Measurements from ENCODE around the gene SCN8A.

- TF ChIP-seq CTCF (conservative IDR thresholded peaks at IDR 0.05; ENCODE audit: low read depth in 2 of 2), result no peak
- no peak for TF ChIP-seq EZH2 (IDR thresholded peaks at IDR 0.05; ENCODE audit: low read depth, unreplicated experiment)
- no peak for TF ChIP-seq CREB1 (CRISPR knock-in tag; IDR thresholded peaks at IDR 0.05; ENCODE audit: low read depth)
- no peak for TF ChIP-seq EZH2phosphoT487 (IDR thresholded peaks at IDR 0.05; ENCODE audit: unreplicated experiment)
- TF ChIP-seq REST (IDR thresholded peaks at IDR 0.05; ENCODE audit: unreplicated experiment), result no peak
- no peak for TF ChIP-seq POLR2AphosphoS5 (IDR thresholded peaks at IDR 0.05; ENCODE audit: low read depth)
- TF ChIP-seq ZNF114 (CRISPR knock-in tag; IDR thresholded peaks at IDR 0.05), result no peak
- TF ChIP-seq ETS1 (IDR thresholded peaks at IDR 0.05), result no peak
- TF ChIP-seq JUNB (IDR thresholded peaks at IDR 0.05; ENCODE audit: unreplicated experiment), result no peak
- TF ChIP-seq ZNF462 (CRISPR knock-in tag; IDR thresholded peaks at IDR 0.05), result no peak
- TF ChIP-seq ZNF331 (CRISPR knock-in tag; IDR thresholded peaks at IDR 0.05; ENCODE audit: low read depth), result no peak
- no peak for TF ChIP-seq STAT1 (IDR thresholded peaks at IDR 0.05; ENCODE audit: unreplicated experiment)
Observed at GRCh38 chr12:51806896-51807295, 215.9 kb downstream of the SCN8A start.

Data from GM23338 (cell line).